Subcutaneous adipose tissue (tissue), 4 donors: ENCODE data around the gene ANKRD13A. TPM values are rescaled to one million over a fixed set of nuclear protein-coding genes. Genes with fewer than 3 reads are reported as not detected.

Source experiments
- total RNA-seq, 4 donors: library from RNA; depleted of rRNA; stranded (reverse); fragments of >200 nt; gene quantifications; one replicate each; pipeline ENCODE4 v1.1.0, GENCODE V29; 2016
- TF ChIP-seq, protein P1 (sequence below): fragments of 450-650 bp; IDR thresholded peaks from one replicate; pipeline ENCODE4 v1.5.1; 2016; ENCODE audit warnings: low read depth, mild to moderate bottlenecking, control low read depth, antibody characterized with exemption, moderate library complexity

ANKRD13A gene
- total RNA-seq, 4 donors from 2014 or later, result 30.3 to 79.6 (median 44.3) TPM

DNA sequence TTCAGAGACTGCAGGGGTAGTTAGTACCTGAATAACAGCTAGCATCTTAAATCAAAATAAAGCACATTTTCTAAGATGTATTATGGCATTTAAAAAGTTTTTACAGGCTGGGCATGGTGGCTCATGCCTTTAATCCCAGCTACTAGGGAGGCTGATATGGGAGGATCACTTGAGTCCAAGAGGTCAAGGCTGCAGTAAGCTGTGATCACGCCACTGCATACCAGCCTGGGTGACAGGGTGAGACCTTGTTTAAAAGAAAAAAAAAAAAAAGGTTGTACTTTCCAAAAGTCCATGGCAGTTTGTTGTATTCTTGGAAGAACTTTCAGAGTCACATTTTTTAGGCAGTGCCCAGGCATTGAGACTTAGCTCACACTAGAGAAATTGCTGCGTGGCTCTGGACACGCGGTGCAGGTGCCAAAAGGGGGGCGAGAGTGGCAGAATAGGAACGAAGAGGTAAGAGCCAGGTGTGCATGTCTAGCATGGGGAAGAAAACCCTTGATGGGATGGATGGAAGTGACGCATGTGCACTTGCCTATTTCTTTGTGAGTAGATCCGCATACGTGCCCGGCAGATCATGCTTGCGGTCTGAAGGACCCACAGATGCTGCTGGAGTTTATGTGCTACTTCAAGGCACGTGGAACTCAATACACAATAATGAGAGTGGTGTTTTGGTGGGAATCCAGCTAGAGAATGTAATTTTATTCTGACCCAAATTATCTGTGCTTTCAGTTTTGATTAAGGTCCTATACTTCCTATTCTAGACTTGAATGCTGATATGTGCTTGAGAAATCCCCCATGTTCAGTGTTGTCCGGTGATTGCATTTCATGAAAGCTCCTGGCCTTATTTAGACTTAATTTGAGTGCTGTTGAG is 11.9 kb downstream of the ANKRD13A start:
- TF ChIP-seq, protein P1, sequence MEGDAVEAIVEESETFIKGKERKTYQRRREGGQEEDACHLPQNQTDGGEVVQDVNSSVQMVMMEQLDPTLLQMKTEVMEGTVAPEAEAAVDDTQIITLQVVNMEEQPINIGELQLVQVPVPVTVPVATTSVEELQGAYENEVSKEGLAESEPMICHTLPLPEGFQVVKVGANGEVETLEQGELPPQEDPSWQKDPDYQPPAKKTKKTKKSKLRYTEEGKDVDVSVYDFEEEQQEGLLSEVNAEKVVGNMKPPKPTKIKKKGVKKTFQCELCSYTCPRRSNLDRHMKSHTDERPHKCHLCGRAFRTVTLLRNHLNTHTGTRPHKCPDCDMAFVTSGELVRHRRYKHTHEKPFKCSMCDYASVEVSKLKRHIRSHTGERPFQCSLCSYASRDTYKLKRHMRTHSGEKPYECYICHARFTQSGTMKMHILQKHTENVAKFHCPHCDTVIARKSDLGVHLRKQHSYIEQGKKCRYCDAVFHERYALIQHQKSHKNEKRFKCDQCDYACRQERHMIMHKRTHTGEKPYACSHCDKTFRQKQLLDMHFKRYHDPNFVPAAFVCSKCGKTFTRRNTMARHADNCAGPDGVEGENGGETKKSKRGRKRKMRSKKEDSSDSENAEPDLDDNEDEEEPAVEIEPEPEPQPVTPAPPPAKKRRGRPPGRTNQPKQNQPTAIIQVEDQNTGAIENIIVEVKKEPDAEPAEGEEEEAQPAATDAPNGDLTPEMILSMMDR, result no peak

DNA sequence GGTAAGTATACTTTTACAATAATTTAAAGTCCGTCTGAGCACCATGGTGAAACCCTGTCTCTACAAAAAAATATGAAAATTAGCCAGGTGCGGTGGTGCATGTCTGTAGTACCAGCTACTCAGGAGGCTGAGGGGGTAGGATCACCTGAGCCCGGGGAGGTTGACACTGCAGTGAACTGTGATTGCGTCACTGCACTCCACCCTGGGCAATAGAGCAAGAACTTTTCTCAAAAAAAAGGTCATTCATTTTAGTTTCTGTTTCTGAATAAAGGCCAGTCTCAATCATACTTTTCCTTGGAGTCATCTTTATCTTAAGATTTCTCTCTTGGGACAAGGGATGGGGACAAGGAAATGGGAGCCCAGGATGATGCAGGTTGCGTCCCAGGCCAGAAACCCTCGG is 12.9 kb downstream of the ANKRD13A start:
- TF ChIP-seq, protein P1, result no peak

DNA sequence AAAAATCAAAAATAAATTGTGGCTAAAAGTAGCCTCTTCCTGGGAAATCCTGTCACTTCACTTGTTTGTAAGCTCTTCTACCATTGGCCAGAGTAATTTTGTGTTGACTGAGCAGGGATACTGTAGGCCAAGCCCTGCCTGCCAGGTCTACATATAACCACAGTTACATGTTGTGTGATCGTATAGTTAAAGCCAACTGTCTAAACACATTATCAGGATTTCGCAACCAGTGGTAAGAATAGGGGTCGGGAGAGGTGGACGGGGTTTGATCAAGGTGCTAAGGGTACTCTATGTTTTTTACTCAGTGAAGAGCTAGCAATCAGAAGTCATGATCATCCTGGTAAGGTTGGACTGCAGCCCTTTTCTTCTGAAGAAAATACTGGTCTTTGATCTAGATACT is 13.4 kb downstream of the ANKRD13A start:
- TF ChIP-seq, protein P1, result no peak

DNA sequence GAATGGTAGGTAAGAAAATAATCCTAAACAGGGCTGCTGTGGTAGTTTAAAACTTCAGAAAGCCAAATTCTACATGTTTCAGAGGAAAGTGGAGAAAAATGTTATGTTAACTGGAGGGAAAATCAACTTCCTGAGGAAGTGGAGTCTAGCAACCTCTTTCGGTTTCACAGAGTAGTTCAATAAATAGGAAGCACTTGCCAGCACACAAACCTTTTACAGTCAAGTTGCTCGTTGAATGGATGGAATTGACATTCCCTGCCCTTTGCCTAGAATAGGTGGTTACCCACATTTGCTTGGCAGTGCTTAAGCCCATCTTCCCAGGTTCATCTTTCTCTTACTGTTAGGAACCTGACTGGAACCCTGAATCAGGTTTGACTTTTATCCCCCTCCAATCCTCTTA is 15.9 kb downstream of the ANKRD13A start:
- TF ChIP-seq, protein P1, result no peak

DNA sequence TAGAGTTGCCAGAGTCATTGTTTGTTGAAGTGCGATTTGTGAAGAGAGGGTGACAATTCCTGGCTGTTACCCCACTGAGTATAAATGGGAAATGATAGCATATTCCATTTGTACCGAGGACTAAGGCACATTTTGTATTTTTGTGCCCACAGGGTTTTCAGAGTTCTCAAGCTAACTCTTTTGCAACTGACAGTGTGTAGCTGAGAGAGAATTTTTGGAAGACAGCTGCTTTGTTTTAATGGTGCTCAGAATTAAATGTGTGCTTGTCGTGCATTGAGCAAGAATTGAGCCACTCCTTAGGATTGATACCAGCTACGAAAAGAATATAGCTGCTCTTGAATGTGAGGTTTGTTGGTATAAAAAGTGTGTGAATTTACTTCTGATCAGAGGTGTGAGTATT is 21.7 kb downstream of the ANKRD13A start:
- TF ChIP-seq, protein P1, result no peak

DNA sequence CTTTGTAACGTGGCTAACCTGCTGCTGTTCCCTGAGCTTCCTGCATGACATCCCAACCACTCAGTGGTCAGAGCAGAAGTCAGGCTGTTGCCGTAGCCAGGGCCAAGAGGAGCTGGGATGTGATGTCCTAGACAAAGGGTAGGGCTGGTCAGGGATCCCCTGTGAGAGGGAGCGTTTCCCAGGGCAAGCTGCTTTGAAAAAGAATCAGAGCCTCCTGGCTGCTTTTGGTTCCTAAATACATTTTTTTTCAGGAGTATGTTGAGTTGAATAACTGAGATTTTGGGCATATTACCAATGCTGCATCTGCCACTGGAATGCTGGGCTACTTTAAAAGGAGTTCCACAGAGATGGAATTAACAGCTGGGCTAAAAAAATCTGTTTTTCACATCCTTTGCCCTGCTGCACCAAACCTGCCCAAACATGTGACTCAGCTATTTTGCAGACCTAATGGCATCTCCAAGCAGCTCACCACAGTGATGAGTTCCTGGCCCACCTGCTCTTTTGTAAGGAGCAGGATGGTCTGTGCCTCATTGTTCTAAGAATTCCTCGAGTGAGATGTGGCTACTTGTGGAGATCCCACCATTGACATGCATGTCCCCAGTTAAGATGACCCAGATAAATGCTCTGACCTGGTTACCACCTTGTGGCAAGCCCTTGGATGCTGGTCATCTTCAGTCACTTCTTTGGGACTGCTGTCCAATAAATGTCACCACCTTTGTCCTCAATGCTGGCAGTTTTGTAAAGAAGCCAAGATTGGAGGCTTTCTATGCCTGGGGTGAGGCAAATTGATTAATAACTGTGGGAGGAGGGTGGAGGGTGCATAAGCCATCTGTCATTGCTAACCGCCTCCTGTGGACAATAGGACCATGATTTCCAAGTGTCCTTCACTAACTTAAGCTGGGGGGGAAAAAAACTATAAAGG is 24.1 kb downstream of the ANKRD13A start:
- TF ChIP-seq, protein P1, result no peak

DNA sequence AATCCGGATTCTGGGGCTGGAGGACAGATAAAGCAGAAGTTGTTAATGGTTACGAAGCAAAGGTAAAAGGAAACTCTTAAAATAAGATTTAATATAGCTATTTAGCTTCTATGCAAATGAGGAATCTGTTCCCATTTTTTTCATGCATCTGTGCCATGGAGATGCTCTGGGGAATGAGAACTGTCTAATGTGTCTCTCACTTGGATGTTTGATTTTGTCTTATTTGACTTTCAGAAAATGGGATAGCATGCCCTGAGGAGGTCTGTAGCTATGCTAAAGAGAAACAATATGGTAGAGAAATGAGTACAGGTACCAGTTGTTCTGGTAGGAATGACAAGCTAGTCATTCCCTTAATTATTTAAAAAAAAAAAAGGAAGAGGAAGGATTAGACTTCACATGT is 24.8 kb downstream of the ANKRD13A start:
- TF ChIP-seq, protein P1, result no peak
